ENCODE results near the gene ZNHIT3.

- TF ChIP-seq, protein P1, sequence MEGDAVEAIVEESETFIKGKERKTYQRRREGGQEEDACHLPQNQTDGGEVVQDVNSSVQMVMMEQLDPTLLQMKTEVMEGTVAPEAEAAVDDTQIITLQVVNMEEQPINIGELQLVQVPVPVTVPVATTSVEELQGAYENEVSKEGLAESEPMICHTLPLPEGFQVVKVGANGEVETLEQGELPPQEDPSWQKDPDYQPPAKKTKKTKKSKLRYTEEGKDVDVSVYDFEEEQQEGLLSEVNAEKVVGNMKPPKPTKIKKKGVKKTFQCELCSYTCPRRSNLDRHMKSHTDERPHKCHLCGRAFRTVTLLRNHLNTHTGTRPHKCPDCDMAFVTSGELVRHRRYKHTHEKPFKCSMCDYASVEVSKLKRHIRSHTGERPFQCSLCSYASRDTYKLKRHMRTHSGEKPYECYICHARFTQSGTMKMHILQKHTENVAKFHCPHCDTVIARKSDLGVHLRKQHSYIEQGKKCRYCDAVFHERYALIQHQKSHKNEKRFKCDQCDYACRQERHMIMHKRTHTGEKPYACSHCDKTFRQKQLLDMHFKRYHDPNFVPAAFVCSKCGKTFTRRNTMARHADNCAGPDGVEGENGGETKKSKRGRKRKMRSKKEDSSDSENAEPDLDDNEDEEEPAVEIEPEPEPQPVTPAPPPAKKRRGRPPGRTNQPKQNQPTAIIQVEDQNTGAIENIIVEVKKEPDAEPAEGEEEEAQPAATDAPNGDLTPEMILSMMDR (IDR thresholded peaks at IDR 0.05), result no peak
- TF ChIP-seq POLR2A (IDR thresholded peaks at IDR 0.05), result no peak
Observed at GRCh38 chr17:36486204-36487194, at the start of gene ZNHIT3.
